Naive thymus-derived CD4-positive, alpha-beta T cell (primary cell): Measurements from ENCODE around the gene BICDL1. TPM values are rescaled to one million over a fixed set of nuclear protein-coding genes. Genes with fewer than 3 reads are reported as not detected.
A peak's percentile ranks its signal among the peaks of the same experiment; 100 is the strongest.

Experiments used
- ATAC-seq: fragments of 150-1000 bp; cut with Tn5 transposase; 2 replicates; pipeline ENCODE4 v1.10.0; 2021; ENCODE audit warnings: mild to moderate bottlenecking, moderate library complexity
- CTCF ChIA-PET: fragments of 350-600 bp; sonication (Branson Sonifier 250); formaldehyde crosslinking; loops from one replicate; lab custom pipeline; 2021; ENCODE audit warnings: antibody characterized with exemption; lab: Charles Lee
- POLR2A ChIA-PET: fragments of 350-600 bp; sonication (Branson Sonifier 250); formaldehyde crosslinking; loops from one replicate; lab custom pipeline; 2021; ENCODE audit warnings: antibody characterized with exemption, inconsistent platforms; lab: Charles Lee
- DNase-seq, 9 donors: peaks; one replicate each; pipeline versions ENCODE4 v3.0.0 to v3.0.0-alpha.2; 2020 to 2022; ENCODE audit warnings: mixed read lengths in 1 of 9
- H3K27ac ChIP-seq: one replicate; pipeline ENCODE4 v1.7.0; 2013; ENCODE audit warnings: mild to moderate bottlenecking, low read depth, low read length, moderate library complexity
- H3K27me3 ChIP-seq, 2 donors: one replicate each; pipeline ENCODE4 v1.7.0; 2013; ENCODE audit warnings: low read length in 2 of 2, mild to moderate bottlenecking in 2 of 2, moderate library complexity in 2 of 2; ENCODE audit not compliant: control insufficient read depth in 2 of 2, insufficient read depth in 2 of 2
- H3K36me3 ChIP-seq, 3 experiments: 1 replicate in 2 of 3; 2 replicates in 1 of 3; pipeline ENCODE4 v1.7.0; 2013; ENCODE audit warnings: low read length in 3 of 3, mild to moderate bottlenecking in 3 of 3, moderate library complexity in 1 of 3; ENCODE audit not compliant: insufficient read depth in 3 of 3, control insufficient read depth in 2 of 3
- H3K4me1 ChIP-seq, 2 donors: one replicate each; pipeline ENCODE4 v1.7.0; 2013; ENCODE audit warnings: low read length in 2 of 2, mild to moderate bottlenecking in 2 of 2, moderate library complexity in 1 of 2; ENCODE audit not compliant: control insufficient read depth in 2 of 2, insufficient read depth in 2 of 2
- H3K4me3 ChIP-seq: 2 replicates; pipeline ENCODE4 v1.7.0; 2013; ENCODE audit warnings: mild to moderate bottlenecking, low read length
- H3K9me3 ChIP-seq, 3 experiments: 1 replicate in 2 of 3; 2 replicates in 1 of 3; pipeline ENCODE4 v1.7.0; 2013; ENCODE audit warnings: low read length in 3 of 3; ENCODE audit not compliant: control insufficient read depth in 2 of 3
- H3K27ac Mint-ChIP-seq, 9 donors: one replicate each; pipeline ENCODE4 v1.8.0; 2020 to 2022; ENCODE audit warnings: mixed read lengths in 9 of 9, mild to moderate bottlenecking in 8 of 9, moderate library complexity in 5 of 9, inconsistent platforms in 2 of 9
- H3K27me3 Mint-ChIP-seq, 5 donors: one replicate each; pipeline ENCODE4 v1.8.0; 2021 to 2022; ENCODE audit warnings: mixed read lengths in 5 of 5, mild to moderate bottlenecking in 1 of 5
- H3K36me3 Mint-ChIP-seq, 5 donors: one replicate each; pipeline ENCODE4 v1.8.0; 2020 to 2022; ENCODE audit warnings: mixed read lengths in 5 of 5, mild to moderate bottlenecking in 3 of 5, inconsistent platforms in 1 of 5
- H3K4me1 Mint-ChIP-seq, 7 donors: one replicate each; pipeline ENCODE4 v1.8.0; 2020 to 2022; ENCODE audit warnings: mixed read lengths in 7 of 7, mild to moderate bottlenecking in 3 of 7, inconsistent platforms in 1 of 7
- H3K4me3 Mint-ChIP-seq, 10 donors: one replicate each; pipeline ENCODE4 v1.8.0; 2020 to 2022; ENCODE audit warnings: mild to moderate bottlenecking in 10 of 10, mixed read lengths in 10 of 10, moderate library complexity in 6 of 10, inconsistent platforms in 2 of 10
- H3K9me3 Mint-ChIP-seq, 11 donors: one replicate each; pipeline ENCODE4 v1.8.0; 2020 to 2022; ENCODE audit warnings: mixed read lengths in 11 of 11, mild to moderate bottlenecking in 4 of 11, inconsistent platforms in 1 of 11, moderate library complexity in 1 of 11
- intact Hi-C, 2 donors: fragments of 100-400 bp; cut with micrococcal nuclease; formaldehyde crosslinking; loops; one replicate each; pipeline ENCODE4 v1.15.1; 2023
- polyA plus RNA-seq, 2 donors: library from polyadenylated mRNA; unstranded; fragments of 300-500 nt; fragmentation: Illumina TruSeq; gene quantifications; one replicate each; pipeline ENCODE4 v1.2.3, GENCODE V29; 2021
- total RNA-seq, 6 experiments: library from RNA in 5 of 6; stranded (reverse) in 5 of 6; gene quantifications; 1 replicate in 5 of 6; 2 replicates in 1 of 6; pipeline ENCODE4 v1.2.3 and lab custom pipeline; 2021 to 2026

BICDL1 gene
- total and polyA plus RNA-seq, 7 experiments from 2014 or later: 2.4 to 156 (median 111) TPM

- Mint-ChIP-seq H3K27me3 (no peaks in the 10 kb centered on the region), H3K4me3 (peak overlapping the region in 1 of 10 donors; percentile 8), H3K36me3 (peaks cover 0 to 38% (median 12%) of the 10 kb centered on the region in 5 donors), H3K27ac (peak overlapping the region in 5 of 9 donors; percentile 5 to 64 (median 25)), H3K4me1 (peaks cover 36 to 75% (median 50%) of the 10 kb centered on the region in 7 donors), H3K9me3 (no peaks in the 10 kb centered on the region)
- Histone ChIP-seq H3K4me3 (no peak overlapping the region), H3K27ac (no peak overlapping the region), H3K4me1 (peaks cover 30 to 33% of the 10 kb centered on the region in 2 donors), H3K27me3 (no peaks in the 10 kb centered on the region), H3K36me3 (peaks cover 17 to 59% (median 20%) of the 10 kb centered on the region in 3 experiments), H3K9me3 (no peaks in the 10 kb centered on the region)
- DNase-seq: no peak
- intact Hi-C loops: no loop called here
- POLR2A ChIA-PET: interaction anchor here (0.8 kb wide), 1 partner anchor 89 kb away, joined by 3 read pairs; no protein-coding TSS in a partner anchor
- CTCF ChIA-PET: interaction anchor here (0.7 kb wide), 1 partner anchor 273 kb away, joined by 5 read pairs; no protein-coding TSS in a partner anchor
- no peak for ATAC-seq
These were observed 117.1 kb downstream of the BICDL1 start for GRCh38 chr12:120106151-120106550.

- Histone ChIP-seq H3K4me3 (peak overlapping the region; percentile 10), H3K4me1 (peaks cover 34 to 41% of the 10 kb centered on the region in 2 donors), H3K36me3 (peaks cover 6 to 28% (median 7%) of the 10 kb centered on the region in 3 experiments), H3K9me3 (no peaks in the 10 kb centered on the region), H3K27ac (no peak overlapping the region), H3K27me3 (no peaks in the 10 kb centered on the region)
- Mint-ChIP-seq H3K4me3 (peak overlapping the region in 8 of 10 donors; percentile 44 to 84 (median 68)), H3K27ac (peak overlapping the region in 4 of 9 donors; percentile 33 to 78 (median 45)), H3K4me1 (peaks cover 44 to 81% (median 67%) of the 10 kb centered on the region in 7 donors), H3K9me3 (peaks cover 0 to 2% (median 0%) of the 10 kb centered on the region in 11 donors), H3K36me3 (peaks cover 0 to 37% (median 21%) of the 10 kb centered on the region in 5 donors), H3K27me3 (no peaks in the 10 kb centered on the region)
- POLR2A ChIA-PET: interaction anchor here (0.8 to 1.0 kb wide), 3 partner anchors 10 to 158 kb away, joined by 3 to 5 read pairs (median 4); no protein-coding TSS in a partner anchor
- CTCF ChIA-PET: interaction anchor here (1.2 kb wide), 1 partner anchor 11 kb away, joined by 3 read pairs; no protein-coding TSS in a partner anchor
- intact Hi-C loops: loop anchor here in 1 of 2 donors (1.0 kb wide), 1 partner anchor 22 kb away; no protein-coding TSS in a partner anchor
- DNase-seq: no peak
- no peak for ATAC-seq
These were observed 120.7 kb downstream of the BICDL1 start for GRCh38 chr12:120109570-120110267.

DNA sequence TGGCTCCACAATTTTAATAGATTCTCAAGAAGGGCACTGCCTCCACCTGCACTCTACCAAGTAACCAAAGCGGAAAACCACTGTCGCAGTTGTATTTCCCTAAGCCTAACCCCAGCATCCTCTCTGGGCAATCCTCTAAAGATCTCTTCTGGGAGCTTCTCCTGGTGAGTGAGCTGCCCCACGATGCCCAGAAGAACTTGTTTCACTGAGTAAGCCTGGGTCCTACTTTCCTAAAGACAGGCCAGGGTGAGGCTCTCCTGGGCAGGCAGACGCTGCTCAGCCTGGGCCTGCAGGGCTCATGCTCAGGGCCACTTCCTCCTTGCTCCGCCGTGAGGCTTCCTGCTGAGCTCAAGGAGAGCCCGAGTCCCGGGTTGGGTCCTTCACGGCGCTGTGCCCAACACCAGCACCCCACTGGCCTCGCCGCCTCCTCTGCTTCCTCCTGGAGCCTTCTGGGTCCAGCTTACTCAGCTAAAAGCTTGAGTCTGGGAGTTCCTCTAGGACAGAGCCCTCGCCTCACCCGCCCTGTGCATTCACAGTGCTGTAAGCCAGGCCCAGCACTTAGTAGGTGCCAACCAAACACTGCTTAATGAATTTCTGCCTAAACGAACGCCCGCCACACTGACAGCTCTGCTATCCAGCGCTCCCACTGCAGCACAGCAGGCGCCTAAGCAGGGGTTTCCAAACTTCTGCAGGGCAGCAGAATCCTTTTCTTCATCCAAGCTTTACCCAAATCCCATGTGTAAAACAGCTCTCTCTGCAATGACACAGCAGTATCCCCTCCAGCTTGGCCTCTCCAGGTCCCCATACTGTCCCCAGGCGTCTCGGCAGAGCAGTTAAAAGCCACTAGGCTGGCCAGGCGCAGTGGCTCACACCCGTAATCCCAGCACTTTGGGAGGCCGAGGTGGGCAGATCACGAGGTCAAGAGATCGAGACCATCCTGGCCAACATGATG lies 121.8 kb downstream of the BICDL1 start:
- Mint-ChIP-seq H3K27me3 (no peaks in the 10 kb centered on the region), H3K4me1 (peaks cover 50 to 86% (median 72%) of the 10 kb centered on the region in 7 donors), H3K27ac (peak overlapping the region; percentile 44 to 93 (median 81)), H3K36me3 (peaks cover 0 to 33% (median 18%) of the 10 kb centered on the region in 5 donors), H3K9me3 (peaks cover 0 to 2% (median 0%) of the 10 kb centered on the region in 11 donors), H3K4me3 (peak overlapping the region; percentile 72 to 90 (median 78))
- ChIA-PET POLR2A (interaction anchor here (1.0 to 1.4 kb wide), 5 partner anchors 9 to 181 kb away, joined by 3 to 10 read pairs (median 4); partner anchors contain the start of genes RNU4-2 and RPLP0), CTCF (interaction anchor here (1.0 to 1.2 kb wide), 2 partner anchors 10 to 12 kb away, joined by 3 to 4 read pairs; no protein-coding TSS in a partner anchor)
- DNase-seq (peak in 8 of 9 donors; percentile 34 to 58 (median 51)), ATAC-seq (peak; percentile 90)
- peak overlapping the region; percentile 62 for H3K27ac ChIP-seq
- H3K27me3 ChIP-seq: no peaks in the 10 kb centered on the region
- H3K4me1 ChIP-seq: peaks cover 45 to 52% of the 10 kb centered on the region in 2 donors
- intact Hi-C loops: loop anchor here in 1 of 2 donors (1.0 kb wide), 1 partner anchor 24 kb away; no protein-coding TSS in a partner anchor
- peaks cover 0 to 21% (median 3%) of the 10 kb centered on the region in 3 experiments for H3K36me3 ChIP-seq
- H3K9me3 ChIP-seq: no peaks in the 10 kb centered on the region
- peak overlapping the region; percentile 44 for H3K4me3 ChIP-seq

- POLR2A ChIA-PET: interaction anchor here (1.4 to 7.1 kb wide), 2 partner anchors 85 to 125 kb away, joined by 3 to 47 read pairs; partner anchors contain the start of gene RPLP0
- H3K4me3 ChIP-seq: peak overlapping the region; percentile 66
These were observed 126.0 kb downstream of the BICDL1 start for GRCh38 chr12:120115066-120115465.

DNA sequence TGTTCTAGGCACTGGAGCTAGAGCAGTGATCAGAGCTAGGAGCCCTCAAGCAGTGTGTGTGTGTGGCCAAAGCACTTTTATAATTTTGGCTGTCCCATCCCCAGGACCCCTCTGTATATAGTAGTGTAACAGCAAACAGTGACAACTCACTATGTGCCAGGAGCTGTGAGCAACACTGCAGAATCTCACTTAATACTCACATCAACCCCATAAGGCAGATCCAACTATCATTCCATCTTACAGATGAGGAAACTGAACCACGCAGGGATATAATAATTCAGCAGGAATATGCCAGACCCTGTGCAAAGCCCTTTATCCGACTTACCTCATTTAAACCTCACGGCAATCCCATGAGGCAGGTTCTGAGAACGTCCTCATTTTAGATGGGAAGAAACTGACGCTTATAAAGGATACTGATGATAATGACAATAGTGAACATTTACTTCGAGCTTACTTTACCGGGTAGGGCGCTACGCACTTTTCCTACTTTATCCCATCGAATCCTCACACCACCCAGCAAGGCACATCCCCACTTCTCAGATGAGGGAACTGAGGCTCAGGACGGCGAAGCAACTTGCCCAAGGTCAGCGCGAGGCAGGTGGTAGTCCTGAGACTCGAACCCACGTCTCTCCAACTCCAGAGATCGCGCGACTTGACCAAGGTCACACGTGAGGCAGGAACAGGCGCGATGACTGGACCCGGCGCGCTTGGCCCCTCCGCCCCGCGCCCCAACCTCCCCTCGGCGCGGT lies 126.8 kb downstream of the BICDL1 start:
- no peaks in the 10 kb centered on the region for H3K9me3 ChIP-seq
- H3K4me3 ChIP-seq: peak overlapping the region; percentile 66
- peaks cover 65 to 86% (median 78%) of the 10 kb centered on the region in 7 donors for H3K4me1 Mint-ChIP-seq
- ATAC-seq (no peak), DNase-seq (no peak)
- H3K9me3 Mint-ChIP-seq: peaks cover 0 to 2% (median 0%) of the 10 kb centered on the region in 11 donors
- H3K36me3 ChIP-seq: peaks cover 0 to 3% (median 0%) of the 10 kb centered on the region in 3 experiments
- intact Hi-C loops: loop anchor here (1.0 to 5.0 kb wide), 12 partner anchors 29 to 1743 kb away; partner anchors contain the start of genes RPLP0 (in 2 of the 2), COX6A1 (in 1 of the 2), GCN1 (in 1 of the 2) and MLEC (in 1 of the 2)
- H3K27me3 Mint-ChIP-seq: no peaks in the 10 kb centered on the region
- H3K27me3 ChIP-seq: no peaks in the 10 kb centered on the region
- CTCF ChIA-PET: interaction anchor here (0.7 to 1.2 kb wide), 2 partner anchors 109 to 127 kb away, joined by 3 read pairs; partner anchors contain the start of gene BICDL1
- peak overlapping the region; percentile 50 to 99 (median 93) for H3K27ac Mint-ChIP-seq
- H3K4me1 ChIP-seq: peaks cover 39 to 51% of the 10 kb centered on the region in 2 donors
- H3K36me3 Mint-ChIP-seq: peaks cover 0 to 35% (median 13%) of the 10 kb centered on the region in 5 donors
- POLR2A ChIA-PET: interaction anchor here (1.0 to 7.1 kb wide), 3 partner anchors 84 to 124 kb away, joined by 3 to 47 read pairs (median 3); partner anchors contain the start of gene RPLP0
- peak overlapping the region; percentile 84 for H3K27ac ChIP-seq
- peak overlapping the region; percentile 78 to 98 (median 92) for H3K4me3 Mint-ChIP-seq

More at GRCh38 chr12:120115066-120115465, 126.0 kb downstream of the BICDL1 start:
- peaks cover 0 to 35% (median 13%) of the 10 kb centered on the region in 5 donors for H3K36me3 Mint-ChIP-seq
- Histone ChIP-seq H3K27me3 (no peaks in the 10 kb centered on the region), H3K36me3 (peaks cover 0 to 3% (median 0%) of the 10 kb centered on the region in 3 experiments), H3K4me1 (peaks cover 44 to 56% of the 10 kb centered on the region in 2 donors), H3K27ac (peak overlapping the region; percentile 84), H3K9me3 (no peaks in the 10 kb centered on the region)
- peak overlapping the region; percentile 78 to 98 (median 92) for H3K4me3 Mint-ChIP-seq
- H3K27me3 Mint-ChIP-seq: no peaks in the 10 kb centered on the region
- intact Hi-C loops: loop anchor here in 1 of 2 donors (5.0 kb wide), 2 partner anchors 448 to 572 kb away; partner anchors contain the start of genes MLEC and PRKAB1
- DNase-seq (no peak), ATAC-seq (no peak)
- peaks cover 68 to 88% (median 79%) of the 10 kb centered on the region in 7 donors for H3K4me1 Mint-ChIP-seq
- CTCF ChIA-PET: interaction anchor here (1.0 to 1.2 kb wide), 2 partner anchors 114 to 126 kb away, joined by 3 read pairs; partner anchors contain the start of gene BICDL1
- H3K9me3 Mint-ChIP-seq: peaks cover 0 to 2% (median 0%) of the 10 kb centered on the region in 11 donors
- H3K27ac Mint-ChIP-seq: peak overlapping the region; percentile 47 to 98 (median 93)
